DMS 273 (cell line): Measurements from ENCODE around the gene ACP3.
"Not testable (repeated sequence)": the region's sequence is repeated elsewhere in the genome, so short reads cannot be mapped to it uniquely, and the experiment has no call there.

Experiments
- DNase-seq: peaks from one replicate; lab custom pipeline; 2025; ENCODE audit not compliant: unreplicated experiment; lab: John Stamatoyannopoulos, UW

Gene ACP3

DNA sequence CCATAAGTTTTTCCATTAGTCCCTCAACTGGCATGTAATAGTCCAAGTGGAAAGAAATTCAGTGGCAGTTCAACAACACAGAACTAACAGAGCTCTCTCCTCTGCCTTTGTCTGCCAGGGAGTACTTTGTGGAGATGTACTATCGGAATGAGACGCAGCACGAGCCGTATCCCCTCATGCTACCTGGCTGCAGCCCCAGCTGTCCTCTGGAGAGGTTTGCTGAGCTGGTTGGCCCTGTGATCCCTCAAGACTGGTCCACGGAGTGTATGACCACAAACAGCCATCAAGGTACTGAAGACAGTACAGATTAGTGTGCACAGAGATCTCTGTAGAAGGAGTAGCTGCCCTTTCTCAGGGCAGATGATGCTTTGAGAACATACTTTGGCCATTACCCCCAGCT lies 39.4 kb downstream of the ACP3 start:
- DNase-seq, result no peak

DNA sequence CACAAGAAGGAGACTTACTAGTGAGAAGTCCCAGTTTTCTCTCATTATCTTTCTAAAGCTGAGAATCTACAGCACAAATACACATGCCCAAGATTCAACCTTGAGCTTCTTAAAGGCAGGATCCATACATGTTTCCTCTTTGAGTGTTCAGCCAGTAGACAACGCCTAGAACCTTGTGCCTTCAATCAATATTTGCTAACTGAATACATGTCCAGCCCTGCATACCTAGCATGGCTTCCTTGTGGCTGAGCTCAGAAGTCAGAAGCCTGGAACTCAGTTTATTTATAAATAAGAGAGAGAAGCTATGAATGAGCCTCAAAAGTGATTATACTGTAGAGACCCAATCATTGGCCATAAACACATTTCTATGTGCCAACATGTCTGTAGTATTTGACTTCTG lies 43.5 kb downstream of the ACP3 start:
- no peak for DNase-seq

DNA sequence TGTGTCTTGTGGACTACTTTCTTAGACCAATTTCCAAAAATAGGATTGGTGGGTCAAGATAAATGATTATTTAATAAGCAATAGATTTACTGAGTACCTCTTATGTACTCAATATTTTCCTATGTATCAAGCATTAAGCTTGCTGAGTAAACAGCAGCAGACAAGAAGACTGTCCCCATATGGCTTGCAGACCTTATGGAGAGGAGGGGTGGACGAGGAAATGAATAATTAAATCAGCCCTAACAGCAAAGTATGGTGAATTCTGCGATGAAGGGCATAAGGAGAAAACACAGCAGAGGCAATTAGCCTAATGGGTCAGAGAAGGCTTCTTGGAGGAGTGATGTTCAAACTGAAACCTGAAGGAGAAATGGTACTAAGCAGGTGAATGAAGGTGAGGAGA lies 45.1 kb downstream of the ACP3 start:
- no peak for DNase-seq

DNA sequence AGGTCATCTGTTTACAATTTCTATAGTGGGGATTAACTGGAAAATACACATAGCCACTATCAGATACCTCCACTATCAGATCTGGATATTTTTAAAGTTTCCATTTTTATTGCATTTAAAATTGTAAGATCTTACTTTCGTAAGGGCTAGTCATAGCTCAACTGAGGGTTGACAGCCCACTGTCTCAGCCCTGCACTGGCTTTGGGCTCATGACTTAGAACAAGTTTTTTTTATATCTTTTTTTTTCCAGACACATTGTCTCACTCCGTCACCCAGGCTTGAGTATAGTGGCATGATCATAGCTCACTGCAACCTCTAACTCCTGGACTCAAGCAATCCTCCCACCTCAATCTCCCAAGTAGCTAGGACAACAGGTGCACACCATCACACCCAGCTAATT lies 51.3 kb downstream of the ACP3 start:
- no peak for DNase-seq

DNA sequence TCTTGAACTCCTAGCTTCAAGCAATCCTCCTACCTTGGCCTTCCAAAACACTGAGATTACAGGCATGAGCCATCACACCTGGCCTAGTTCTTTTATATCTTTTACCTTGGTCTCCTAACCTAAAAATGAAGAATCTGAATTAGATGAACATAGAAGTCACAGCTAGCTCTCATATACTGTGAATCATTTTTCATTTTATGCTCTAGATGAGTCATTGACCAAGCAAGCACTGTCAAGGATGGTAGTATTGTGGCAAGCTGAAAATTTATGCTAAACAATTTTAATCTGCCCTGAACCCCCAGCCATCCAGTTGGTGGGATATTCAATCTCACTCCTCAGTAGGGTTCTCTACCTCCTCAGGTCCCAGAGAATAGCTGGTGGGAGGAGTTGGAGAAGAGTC lies 51.8 kb downstream of the ACP3 start:
- no peak for DNase-seq

DNA sequence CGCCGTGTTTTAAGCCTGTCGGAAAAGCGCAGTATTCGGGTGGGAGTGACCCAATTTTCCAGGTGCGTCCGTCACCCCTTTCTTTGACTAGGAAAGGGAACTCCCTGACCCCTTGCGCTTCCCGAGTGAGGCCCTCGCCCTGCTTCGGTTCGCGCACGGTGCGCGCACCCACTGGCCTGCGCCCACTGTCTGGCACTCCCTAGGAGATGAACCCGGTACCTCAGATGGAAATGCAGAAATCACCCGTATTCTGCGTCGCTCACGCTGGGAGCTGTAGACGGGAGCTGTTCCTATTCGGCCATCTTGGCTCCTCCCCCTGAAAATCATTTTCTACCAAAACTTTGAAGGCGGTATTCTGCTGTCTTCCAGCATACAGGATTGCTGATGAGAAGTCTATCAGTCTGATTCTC lies 59.7 kb downstream of the ACP3 start:
- not testable (repeated sequence) for DNase-seq

DNA sequence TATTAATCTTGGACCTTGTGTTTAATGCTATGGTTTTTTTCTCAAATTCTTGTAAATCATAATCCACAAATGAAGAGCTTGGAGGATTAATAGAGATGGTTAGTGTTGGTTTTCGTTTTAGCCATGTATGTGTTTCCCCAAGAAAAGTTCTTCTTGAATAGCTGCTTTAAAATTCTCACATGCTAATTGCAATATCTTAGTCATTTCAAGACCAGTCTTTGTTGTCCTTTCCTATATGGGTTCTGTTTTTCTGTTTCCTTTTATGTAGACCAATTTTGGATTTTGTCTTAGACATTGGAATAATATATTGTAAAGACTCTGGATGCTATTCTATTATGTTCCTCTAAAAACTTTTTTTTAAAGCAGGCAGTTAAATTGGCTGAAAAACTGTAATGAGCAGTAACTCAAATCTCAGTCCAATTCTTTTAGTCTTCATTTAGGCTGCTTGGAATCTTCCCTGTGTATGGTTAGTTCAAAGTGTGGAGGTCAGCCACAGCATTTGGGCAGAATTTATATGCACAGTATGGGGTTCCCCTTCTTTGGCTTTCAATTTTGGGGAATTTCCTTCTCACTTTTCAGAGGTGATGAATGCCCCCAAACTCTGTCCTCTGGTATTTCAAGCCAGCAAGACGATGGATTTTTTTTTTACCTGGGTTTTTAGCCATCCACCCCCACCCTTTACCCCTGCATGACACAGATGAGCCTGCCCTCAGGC lies 61.0 kb downstream of the ACP3 start:
- DNase-seq, result no peak

DNA sequence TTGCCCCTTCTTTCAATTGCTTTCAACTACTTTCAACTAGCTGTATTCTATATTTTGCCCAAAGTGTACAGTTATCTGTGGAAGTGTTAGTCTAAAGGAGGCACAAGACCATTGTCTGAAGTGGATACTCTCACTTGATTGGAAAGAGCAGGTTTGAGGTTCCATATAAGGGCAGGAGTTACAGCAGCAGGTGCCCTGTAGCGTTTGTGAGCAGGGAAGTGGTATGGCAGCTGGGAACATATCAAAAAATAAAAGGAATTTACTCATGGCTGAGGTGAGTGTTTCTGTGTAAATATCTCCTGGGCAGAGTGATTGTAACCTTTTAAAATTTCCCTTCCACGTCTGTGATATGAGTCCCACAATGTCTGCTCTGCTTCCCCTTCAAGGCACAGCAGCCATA lies 61.6 kb downstream of the ACP3 start:
- no peak for DNase-seq

DNA sequence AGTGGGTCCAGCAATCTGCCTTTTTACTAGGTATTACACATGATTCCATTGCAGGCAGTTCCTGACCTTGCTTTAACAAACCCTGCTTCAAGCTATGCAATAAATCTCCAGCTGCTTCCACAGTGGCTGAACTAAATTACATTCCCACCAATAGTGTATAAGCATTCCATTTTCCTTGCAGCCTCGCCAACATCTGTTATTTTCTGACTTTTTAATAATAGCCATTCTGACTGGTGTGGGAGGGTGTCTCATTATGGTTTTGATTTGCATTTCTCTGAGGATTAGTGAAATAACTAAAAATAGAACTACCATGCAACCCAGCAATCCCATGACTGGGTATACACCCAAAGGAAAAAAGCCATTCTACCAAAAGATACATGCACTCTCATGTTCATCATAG lies 63.7 kb downstream of the ACP3 start:
- peak; percentile 38 for DNase-seq

DNA sequence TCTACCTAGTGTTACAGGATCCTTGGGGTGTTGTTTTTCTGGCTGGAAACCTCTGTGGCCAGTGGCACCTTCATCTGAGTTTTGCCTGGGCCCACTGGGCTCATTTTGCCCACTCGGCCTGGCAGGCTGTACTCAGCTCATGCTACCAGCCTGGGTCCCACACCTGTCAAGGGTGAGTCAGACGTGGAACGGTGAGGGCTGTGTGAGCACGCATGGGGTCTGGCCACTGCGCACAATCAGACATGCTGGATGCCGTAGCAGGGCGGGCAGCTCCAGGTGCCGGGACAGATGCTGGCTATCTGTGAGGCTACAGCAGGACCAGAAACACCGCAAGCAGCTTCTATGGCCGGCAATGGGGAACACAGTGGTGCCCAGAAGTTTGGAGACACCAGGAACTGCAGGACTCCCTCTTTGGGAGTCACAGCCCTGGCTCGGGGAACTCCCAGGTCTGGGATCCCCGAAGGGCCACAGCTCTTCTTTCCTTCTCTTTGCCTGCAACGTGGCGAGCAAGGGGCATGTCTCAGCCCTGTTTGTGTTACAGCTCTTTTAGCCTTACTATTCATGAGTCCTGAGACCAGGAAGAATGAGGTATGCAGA lies 64.2 kb downstream of the ACP3 start:
- no peak for DNase-seq

DNA sequence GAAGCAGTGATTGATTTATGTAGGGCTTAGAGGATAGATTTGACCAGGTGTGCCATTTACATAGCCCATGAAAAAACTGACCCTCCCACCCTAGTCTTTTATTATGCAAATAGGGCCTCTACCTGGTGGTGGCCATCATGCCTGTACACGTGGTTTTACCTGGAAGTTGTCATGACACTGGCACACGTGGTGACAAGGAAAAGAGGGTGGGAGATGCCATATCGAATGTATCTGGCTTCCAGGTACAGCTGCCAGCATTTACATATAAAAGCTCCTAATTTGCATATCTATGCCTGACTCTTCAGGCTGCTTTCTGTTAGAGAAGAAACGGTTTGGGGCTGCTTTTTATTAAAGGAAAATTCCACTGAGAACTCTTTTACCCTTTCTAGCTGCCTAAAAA lies 65.1 kb downstream of the ACP3 start:
- no peak for DNase-seq

DNA sequence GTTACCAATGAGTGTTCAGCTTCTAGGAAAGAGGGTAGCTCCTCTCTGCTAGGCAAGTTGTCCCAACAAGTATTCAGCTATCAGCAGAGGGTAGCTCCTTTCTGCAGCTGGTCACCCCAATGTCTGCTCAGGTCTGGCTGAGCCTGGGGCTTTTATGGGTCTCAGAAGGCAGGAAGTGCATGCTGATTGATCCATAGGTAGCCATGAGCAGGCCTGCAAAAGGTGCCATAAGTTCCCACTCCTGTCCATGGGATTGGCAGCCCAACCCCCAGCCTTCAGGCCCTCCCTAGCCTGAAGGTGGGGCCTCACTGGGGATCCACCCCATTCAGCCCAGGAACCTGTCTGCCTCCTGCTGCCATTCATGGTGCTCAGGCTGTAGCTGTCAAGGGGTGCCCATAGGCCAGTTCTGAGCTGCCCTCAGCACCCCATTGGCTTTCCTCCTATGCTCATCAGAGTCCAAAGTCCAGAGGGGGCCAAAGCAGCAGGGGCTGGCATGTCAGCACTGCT lies 65.5 kb downstream of the ACP3 start:
- no peak for DNase-seq

DNA sequence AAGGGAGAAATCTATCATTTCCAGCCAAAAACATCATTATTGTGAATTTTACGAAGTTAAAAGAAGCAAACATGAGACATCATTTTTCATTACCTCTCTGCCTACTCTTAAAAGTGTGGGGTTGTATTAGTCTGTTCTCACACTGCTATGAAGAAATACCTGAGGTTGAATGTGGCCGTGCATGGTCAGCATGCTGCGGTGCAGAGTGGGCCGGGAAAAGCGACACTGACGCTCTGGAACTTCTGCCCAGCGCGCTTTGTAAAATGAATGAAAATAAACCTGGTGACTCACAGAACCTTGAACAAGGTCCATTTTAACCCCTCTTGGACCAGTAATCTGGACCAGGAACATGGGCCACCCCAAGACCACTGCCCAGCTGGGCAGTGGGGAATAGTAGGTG lies 69.1 kb downstream of the ACP3 start:
- no peak for DNase-seq

DNA sequence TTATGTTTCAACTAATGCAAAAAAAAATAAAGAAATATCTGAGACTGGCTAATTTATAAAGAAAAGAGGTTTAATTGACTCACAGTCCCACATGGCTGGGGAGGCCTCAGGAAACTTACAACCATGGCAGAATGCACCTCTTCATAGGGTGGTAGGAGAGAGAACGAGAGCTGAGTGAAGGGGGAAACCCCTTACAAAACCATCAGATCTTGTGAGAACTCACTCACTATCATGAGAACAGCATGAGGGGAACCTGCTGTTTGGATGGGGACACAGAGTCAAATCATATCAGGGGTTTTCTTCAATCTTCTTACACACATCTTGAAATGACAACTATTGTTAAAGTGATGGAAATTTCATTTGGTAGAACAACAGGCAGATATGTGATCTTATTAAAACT lies 75.5 kb downstream of the ACP3 start:
- DNase-seq, result not testable (repeated sequence)

DNA sequence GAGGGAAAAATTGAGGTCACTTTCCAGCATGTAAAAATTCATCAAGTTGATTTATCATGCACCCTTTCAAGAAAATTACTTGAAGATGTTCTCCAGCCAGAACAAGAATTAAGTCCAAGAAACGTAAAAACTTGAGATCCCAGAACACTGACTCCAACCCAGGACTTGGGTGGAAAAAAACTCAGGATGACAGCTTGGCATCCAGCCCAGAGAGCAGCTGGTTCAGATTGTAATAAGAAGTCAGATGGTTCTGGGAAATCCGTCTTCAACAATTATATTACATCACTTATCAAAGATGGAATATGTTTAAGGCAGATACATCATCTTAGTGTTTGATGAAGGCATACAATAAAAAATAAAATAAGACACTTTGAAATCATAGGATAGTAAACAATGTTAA lies 77.1 kb downstream of the ACP3 start:
- DNase-seq, result peak; percentile 70

DNA sequence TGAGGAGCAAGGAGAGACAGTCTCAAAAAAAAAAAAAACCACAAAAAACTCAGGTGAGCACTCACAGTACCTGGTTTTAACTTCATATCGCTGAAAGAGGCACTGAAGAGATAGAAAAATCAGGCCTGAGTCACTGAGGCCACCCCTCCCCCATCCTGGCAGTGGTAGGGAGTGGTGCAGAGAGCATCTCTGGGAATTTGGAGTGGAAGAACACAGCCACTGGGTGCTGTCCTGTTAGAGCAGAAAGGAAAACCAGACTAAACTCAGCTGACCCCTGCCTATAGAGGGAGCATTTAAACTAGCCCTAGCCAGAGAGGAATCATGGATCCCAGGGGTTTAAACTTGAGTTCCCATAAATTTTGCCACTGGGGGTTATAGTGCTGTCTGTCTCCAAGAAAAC lies 77.9 kb downstream of the ACP3 start:
- DNase-seq, result no peak

DNA sequence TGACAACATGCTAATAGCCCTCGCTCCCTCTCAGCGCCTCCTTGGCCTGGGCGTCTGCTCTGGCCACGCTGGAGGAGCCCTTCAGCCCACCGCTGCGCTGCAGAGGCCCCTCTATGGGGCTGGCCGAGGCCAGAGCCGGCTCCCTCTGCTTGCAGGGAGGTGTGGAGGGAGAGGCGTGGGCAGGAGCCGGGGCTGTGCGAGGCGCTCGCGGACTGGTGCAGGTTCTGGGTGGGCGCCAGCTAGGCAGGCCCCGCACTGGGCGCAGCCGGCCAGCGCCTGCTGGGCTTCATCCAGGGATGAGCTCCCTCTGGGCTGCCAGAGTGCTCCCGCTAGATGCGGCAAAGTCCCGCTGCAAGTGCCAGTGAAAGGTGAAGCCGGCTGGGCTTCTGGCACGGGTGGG lies 79.0 kb downstream of the ACP3 start:
- no peak for DNase-seq

DNA sequence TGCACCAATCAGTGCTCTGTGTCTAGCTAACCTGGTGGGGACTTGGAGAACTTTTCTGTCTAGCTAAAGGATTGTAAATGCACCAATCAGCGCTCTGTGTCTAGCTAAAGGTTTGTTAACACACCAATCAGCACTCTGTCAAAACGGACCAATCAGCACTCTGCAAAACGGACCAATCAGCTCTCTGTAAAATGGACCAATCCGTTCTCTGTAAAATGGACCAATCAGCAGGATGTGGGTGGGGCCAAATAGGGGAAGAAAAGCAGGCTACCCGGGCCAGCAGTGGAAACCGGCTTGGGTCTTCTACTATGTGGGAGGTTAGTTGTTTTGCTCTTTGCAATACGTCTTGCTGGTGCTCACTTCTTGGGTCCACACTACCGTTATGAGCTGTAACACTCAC lies 79.6 kb downstream of the ACP3 start:
- DNase-seq, result not testable (repeated sequence)

DNA sequence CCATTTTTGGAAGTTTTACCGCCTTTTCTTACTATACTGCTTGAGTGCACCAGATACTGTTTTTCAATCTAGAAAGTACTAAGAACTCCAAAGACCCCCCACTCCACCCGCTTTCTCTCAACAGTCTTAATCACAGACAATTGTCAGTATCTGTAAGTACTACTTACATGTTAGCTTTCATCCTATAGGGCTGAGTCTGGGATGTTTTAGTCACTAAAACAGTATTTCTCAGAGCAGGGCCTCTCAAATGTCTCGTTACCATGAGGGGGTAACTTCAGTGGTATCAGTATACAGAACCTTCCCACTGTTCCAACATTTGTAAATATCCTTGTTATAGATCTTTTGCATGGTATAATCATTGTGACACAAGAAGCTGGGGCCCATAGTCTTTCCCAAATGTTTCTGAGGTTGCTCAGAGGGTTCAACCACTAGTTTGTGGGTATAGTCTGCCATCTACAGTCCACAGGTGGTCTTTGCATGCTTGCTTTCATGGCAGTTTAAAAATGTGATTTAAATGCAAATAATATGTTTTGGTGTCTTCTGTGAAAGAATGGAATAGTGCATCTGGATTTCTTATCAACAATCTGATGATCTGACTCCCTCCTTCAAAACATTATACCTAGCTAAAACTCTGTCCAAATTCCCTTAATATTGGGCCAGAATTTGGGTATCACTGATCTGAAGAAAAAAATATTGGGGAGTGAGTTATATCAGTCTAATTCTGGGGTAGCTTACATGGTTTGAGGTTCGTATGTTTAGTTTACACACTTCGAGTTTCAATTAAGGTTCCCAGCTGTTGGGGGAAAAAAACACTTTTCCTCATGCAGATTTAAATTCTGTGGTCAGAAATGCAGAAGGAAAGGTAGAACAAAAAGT lies 82.1 kb downstream of the ACP3 start:
- DNase-seq, result peak; percentile 80

DNA sequence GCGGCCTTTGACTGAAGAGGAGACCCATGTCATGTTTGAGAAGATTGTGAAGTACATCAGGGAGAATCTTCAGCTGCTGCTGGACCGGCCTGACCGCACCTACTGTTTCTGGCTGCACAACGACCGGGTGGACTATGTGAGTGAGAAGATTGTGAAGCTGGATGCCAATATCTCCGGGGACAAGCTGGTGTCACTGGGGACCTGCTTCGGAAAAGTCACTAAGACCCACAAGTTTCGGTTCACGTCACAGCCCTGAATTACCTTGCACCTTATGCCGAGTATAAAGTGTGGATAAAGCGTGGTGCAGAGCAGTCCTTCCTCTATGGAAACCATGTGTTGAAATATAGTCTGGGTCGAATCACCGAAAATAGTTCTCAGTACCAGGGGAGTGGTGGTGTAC lies 84.0 kb downstream of the ACP3 start:
- DNase-seq, result no peak

DNA sequence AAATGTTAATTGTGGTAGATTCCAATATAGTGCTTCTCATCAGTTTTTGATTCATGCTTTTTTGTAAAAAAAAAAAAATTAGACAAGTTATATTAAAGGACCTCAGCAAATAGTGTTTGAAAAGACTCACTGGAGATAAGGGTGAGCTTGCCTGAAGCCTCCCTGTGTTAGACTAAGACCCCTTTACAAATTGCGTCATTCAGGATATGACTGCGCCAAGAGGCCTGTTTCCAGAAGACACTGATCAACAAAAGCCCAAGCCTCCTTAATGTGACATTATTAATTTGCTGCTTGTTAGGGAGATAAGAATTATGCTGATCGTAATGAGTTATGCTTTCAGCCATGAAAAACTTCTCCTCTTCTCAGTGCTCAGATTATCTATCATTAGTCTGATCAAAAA lies 87.1 kb downstream of the ACP3 start:
- DNase-seq, result no peak

DNA sequence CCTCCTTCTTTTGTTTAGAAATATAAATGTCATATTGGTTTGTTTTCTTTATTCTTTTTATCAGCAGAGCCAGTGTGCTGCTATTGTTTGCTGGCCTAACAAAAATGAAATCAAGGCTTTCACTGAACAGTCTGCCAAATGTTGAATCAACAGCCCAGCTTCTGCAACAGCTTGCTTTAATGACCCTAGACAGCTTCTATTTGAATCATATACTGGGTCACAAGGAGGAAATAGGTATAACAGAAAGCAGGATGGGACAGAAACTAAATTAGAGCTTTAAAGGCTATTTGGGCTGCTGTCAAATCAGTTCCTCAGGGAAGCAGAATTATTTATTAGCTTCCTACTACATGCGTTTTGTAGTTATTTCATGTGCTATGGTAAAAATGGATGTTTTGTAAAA lies 88.0 kb downstream of the ACP3 start:
- DNase-seq, result peak; percentile 14
